Spleen (tissue), 7 donors: ENCODE results near the gene SLC23A2.

Experiments
- POLR2A ChIP-seq, 3 donors: fragments of 450-650 bp; IDR thresholded peaks; one replicate each; pipeline ENCODE4 v1.5.1; 2017; ENCODE audit warnings: antibody characterized with exemption in 3 of 3, mild to moderate bottlenecking in 1 of 3
- POLR2AphosphoS5 ChIP-seq, 3 donors: sonication (generic); formaldehyde crosslinking; IDR thresholded peaks; one replicate each; pipeline ENCODE4 v1.5.1; 2017; ENCODE audit warnings: antibody characterized with exemption in 3 of 3
- TF ChIP-seq, protein P1 (sequence below), 11 experiments: fragments of 200-600 bp in 7 of 11; fragments of 450-650 bp in 4 of 11; sonication (generic) in 4 of 11; IDR thresholded peaks in 8 of 11; conservative IDR thresholded peaks in 3 of 11; 1 replicate in 7 of 11; 2 replicates in 4 of 11; pipeline versions ENCODE4 v1.4.0 to v1.8.0; 2016 to 2021; ENCODE audit warnings: antibody characterized with exemption in 11 of 11, inconsistent platforms in 4 of 11, mild to moderate bottlenecking in 1 of 11
- donor health status: DM: no; HTN: no; CAD: no; lungs with moderate emphysema.
- donor health status: DM: no; HTN: no; CAD: no.
- donor health status: DM: no; HTN: no; CAD: no.

DNA sequence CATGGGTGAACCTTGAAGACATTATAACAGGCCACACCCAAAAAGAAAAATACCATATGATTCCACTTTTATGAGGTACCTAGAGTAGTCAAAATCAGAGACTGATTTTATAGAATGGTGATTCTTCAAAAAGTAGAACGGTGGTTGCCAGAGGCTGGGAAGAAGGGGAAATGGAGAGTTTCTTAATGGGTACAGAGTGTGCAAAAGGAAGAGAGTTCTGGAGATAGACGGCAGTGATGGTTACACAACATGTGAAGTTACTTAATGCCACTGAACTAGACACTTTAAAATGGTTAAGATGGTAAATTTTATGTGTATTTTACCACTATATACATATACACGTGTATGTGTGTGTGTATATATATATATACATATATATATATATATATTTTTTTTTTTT lies 198.8 kb downstream of the SLC23A2 start:
- TF ChIP-seq, protein P1, sequence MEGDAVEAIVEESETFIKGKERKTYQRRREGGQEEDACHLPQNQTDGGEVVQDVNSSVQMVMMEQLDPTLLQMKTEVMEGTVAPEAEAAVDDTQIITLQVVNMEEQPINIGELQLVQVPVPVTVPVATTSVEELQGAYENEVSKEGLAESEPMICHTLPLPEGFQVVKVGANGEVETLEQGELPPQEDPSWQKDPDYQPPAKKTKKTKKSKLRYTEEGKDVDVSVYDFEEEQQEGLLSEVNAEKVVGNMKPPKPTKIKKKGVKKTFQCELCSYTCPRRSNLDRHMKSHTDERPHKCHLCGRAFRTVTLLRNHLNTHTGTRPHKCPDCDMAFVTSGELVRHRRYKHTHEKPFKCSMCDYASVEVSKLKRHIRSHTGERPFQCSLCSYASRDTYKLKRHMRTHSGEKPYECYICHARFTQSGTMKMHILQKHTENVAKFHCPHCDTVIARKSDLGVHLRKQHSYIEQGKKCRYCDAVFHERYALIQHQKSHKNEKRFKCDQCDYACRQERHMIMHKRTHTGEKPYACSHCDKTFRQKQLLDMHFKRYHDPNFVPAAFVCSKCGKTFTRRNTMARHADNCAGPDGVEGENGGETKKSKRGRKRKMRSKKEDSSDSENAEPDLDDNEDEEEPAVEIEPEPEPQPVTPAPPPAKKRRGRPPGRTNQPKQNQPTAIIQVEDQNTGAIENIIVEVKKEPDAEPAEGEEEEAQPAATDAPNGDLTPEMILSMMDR (IDR thresholded peaks at IDR 0.05 in 8 of 11, conservative IDR thresholded peaks at IDR 0.05 in 3 of 11) = no peak
- no peak for TF ChIP-seq POLR2A (IDR thresholded peaks at IDR 0.05)
- no peak for TF ChIP-seq POLR2AphosphoS5 (IDR thresholded peaks at IDR 0.05)
